ENCODE measurements around the gene CSTF3. TPM values are rescaled to one million over a fixed set of nuclear protein-coding genes. Genes with fewer than 3 reads are reported as not detected.
A peak's percentile ranks its signal among the peaks of the same experiment; 100 is the strongest.
"Not testable (repeated sequence)": the region's sequence is repeated elsewhere in the genome, so short reads cannot be mapped to it uniquely, and the experiment has no call there.

Gene CSTF3
- total RNA-seq, 1 donor from 2014 or later = 28.3 TPM

GRCh38 chr11:33055375-33055774 is 105.9 kb downstream of the CSTF3 start:
- intact Hi-C loops (cut with DNase I) = no loop called here
- DNase-seq (ENCODE audit: low spot score) = no peak
- no peak for ATAC-seq

- intact Hi-C loops (cut with DNase I) = no loop called here
- DNase-seq (ENCODE audit: low spot score) (no peak), ATAC-seq (no peak)
Measured at GRCh38 chr11:33052231-33052630, 109.0 kb downstream of the CSTF3 start.

- DNase-seq (ENCODE audit: low spot score); intact Hi-C loops (cut with DNase I); ATAC-seq: not testable (repeated sequence)
Measured at GRCh38 chr11:33049565-33050408, 111.5 kb downstream of the CSTF3 start.

GRCh38 chr11:33048701-33049100 is 112.6 kb downstream of the CSTF3 start:
- DNase-seq (ENCODE audit: low spot score); intact Hi-C loops (cut with DNase I): not testable (repeated sequence)
- ATAC-seq = peak; percentile 81

- intact Hi-C loops (cut with DNase I) = no loop called here
- no peak for DNase-seq (ENCODE audit: low spot score)
- ATAC-seq = peak; percentile 50
Measured at GRCh38 chr11:33045551-33046255, 115.6 kb downstream of the CSTF3 start.

GRCh38 chr11:33044285-33044756 is 117.0 kb downstream of the CSTF3 start:
- ATAC-seq (no peak), DNase-seq (ENCODE audit: low spot score) (no peak)
- intact Hi-C loops (cut with DNase I) = no loop called here

GRCh38 chr11:33043221-33043830 is 118.0 kb downstream of the CSTF3 start:
- DNase-seq (ENCODE audit: low spot score) (no peak), ATAC-seq (no peak)
- intact Hi-C loops (cut with DNase I) = no loop called here

GRCh38 chr11:33040862-33041453 is 120.3 kb downstream of the CSTF3 start:
- intact Hi-C loops (cut with DNase I) = no loop called here
- no peak for ATAC-seq
- DNase-seq (ENCODE audit: low spot score) = no peak

GRCh38 chr11:33040033-33040861 is 121.0 kb downstream of the CSTF3 start:
- DNase-seq (ENCODE audit: low spot score) = no peak
- intact Hi-C loops (cut with DNase I) = no loop called here
- ATAC-seq = no peak

- intact Hi-C loops (cut with DNase I) = no loop called here
- DNase-seq (ENCODE audit: low spot score) (peak; percentile 96), ATAC-seq (peak; percentile 97)
Measured at GRCh38 chr11:33039274-33040032, 121.8 kb downstream of the CSTF3 start, which contains the start of gene TCP11L1. TCP11L1 (plus strand) TSS chr11:33039572; CDS start chr11:33043774, 4,202 bp downstream.

- DNase-seq (ENCODE audit: low spot score) (no peak), ATAC-seq (no peak)
- intact Hi-C loops (cut with DNase I) = no loop called here
Measured at GRCh38 chr11:33035011-33035410, 126.3 kb downstream of the CSTF3 start.

Other genes starting within 250 kb of the CSTF3 start
- gene DEPDC7, start 145.6 kb downstream of the CSTF3 start, total RNA-seq = 12.3 TPM
- gene TCP11L1, start 121.9 kb downstream of the CSTF3 start, total RNA-seq = 36.5 TPM
- 244 TPM for gene HIPK3, start 95.9 kb upstream of the CSTF3 start, total RNA-seq
- gene KIAA1549L, start 214.6 kb upstream of the CSTF3 start, total RNA-seq = 10.6 TPM

All from sciatic nerve (tissue), 2 donors.